K562 (cell line): ENCODE data around the gene GPRIN2. TPM values are rescaled to one million over a fixed set of nuclear protein-coding genes. Genes with fewer than 3 reads are reported as not detected.

ENCODE experiments used
- DIDO1 ChIP-seq: fragments of 450-650 bp; IDR thresholded peaks from 2 replicates; pipeline ENCODE4 v1.6.1; 2016; ENCODE audit warnings: low read depth, missing biosample characterization, missing genetic modification characterization
- DNMT1 ChIP-seq: fragments of 450-650 bp; IDR thresholded peaks from 2 replicates; pipeline ENCODE4 v1.6.1; 2016; ENCODE audit warnings: antibody characterized with exemption, mild to moderate bottlenecking
- E2F6 ChIP-seq, 2 experiments: IDR thresholded peaks; 2 replicates each; pipeline ENCODE4 v1.6.1; 2011; ENCODE audit warnings: borderline replicate concordance in 1 of 2, control low read depth in 1 of 2, low read depth in 1 of 2, low read length in 1 of 2, mild to moderate bottlenecking in 1 of 2, mixed read lengths in 1 of 2, moderate library complexity in 1 of 2; ENCODE audit not compliant: insufficient read depth in 1 of 2, insufficient read length in 1 of 2, poor library complexity in 1 of 2, severe bottlenecking in 1 of 2; ENCODE audit errors: extremely low read depth in 1 of 2
- E2F8 ChIP-seq: fragments of 450-650 bp; IDR thresholded peaks from 2 replicates; pipeline ENCODE4 v1.7.1; 2018; ENCODE audit warnings: mild to moderate bottlenecking, low read depth; ENCODE audit not compliant: partially characterized antibody
- ELK3 ChIP-seq: fragments of 450-650 bp; formaldehyde crosslinking; IDR thresholded peaks from 2 replicates; pipeline ENCODE4 v1.4.0; 2020; ENCODE audit warnings: mild to moderate bottlenecking
- FOXA1 ChIP-seq: fragments of 450-650 bp; IDR thresholded peaks from 2 replicates; pipeline ENCODE4 v1.6.1; 2016; ENCODE audit warnings: mild to moderate bottlenecking, borderline replicate concordance
- HLTF ChIP-seq: fragments of 450-650 bp; IDR thresholded peaks from 2 replicates; pipeline ENCODE4 v1.6.1; 2016
- IFI16 ChIP-seq: fragments of 250-450 bp; sonication (Bioruptor Pico); IDR thresholded peaks from 2 replicates; pipeline ENCODE4 v2.1.2; 2022; ENCODE audit warnings: mild to moderate bottlenecking, inconsistent platforms
- KLF1 ChIP-seq: fragments of 450-650 bp; IDR thresholded peaks from 2 replicates; pipeline ENCODE4 v1.6.1; 2016; ENCODE audit warnings: missing genetic modification characterization, missing compliant biosample characterization
- NCOA2 ChIP-seq, 2 experiments: fragments of 450-650 bp; IDR thresholded peaks; 2 replicates each; pipeline ENCODE4 v1.6.1; 2018; ENCODE audit warnings: mild to moderate bottlenecking in 2 of 2, moderate library complexity in 1 of 2; ENCODE audit not compliant: partially characterized antibody in 2 of 2
- NCOA6 ChIP-seq: fragments of 450-650 bp; IDR thresholded peaks from 2 replicates; pipeline ENCODE4 v1.6.1; 2017; ENCODE audit warnings: mild to moderate bottlenecking
- NELFE ChIP-seq: IDR thresholded peaks from 2 replicates; pipeline ENCODE4 v1.6.1; 2011; ENCODE audit warnings: mild to moderate bottlenecking; ENCODE audit not compliant: insufficient read depth, insufficient read length
- POLR2B ChIP-seq: fragments of 450-650 bp; IDR thresholded peaks from 2 replicates; pipeline ENCODE4 v1.6.1; 2018; ENCODE audit warnings: low read depth; ENCODE audit not compliant: partially characterized antibody
- RFX5 ChIP-seq: IDR thresholded peaks from 2 replicates; pipeline ENCODE4 v1.6.1; 2011; ENCODE audit warnings: low read depth, mild to moderate bottlenecking, improper control_type of control experiment, low read length
- RREB1 ChIP-seq: fragments of 250-450 bp; sonication (Bioruptor Pico); IDR thresholded peaks from 2 replicates; pipeline ENCODE4 v1.4.0; 2020
- SRSF7 ChIP-seq: fragments of 200-400 bp; formaldehyde crosslinking; optimal IDR thresholded peaks from 2 replicates; pipeline ENCODE3; 2017; ENCODE audit warnings: mild to moderate bottlenecking, low read depth, low read length
- TCF3 ChIP-seq: sonication (generic); formaldehyde crosslinking; IDR thresholded peaks from 2 replicates; pipeline ENCODE4 v1.4.0; 2020; ENCODE audit warnings: mild to moderate bottlenecking, missing genetic modification reagents
- polyA plus RNA-seq, 8 experiments: library from polyadenylated mRNA; depleted of rRNA in 4 of 8; stranded (reverse) in 5 of 8; unstranded in 3 of 8; fragments of >200 nt; fragmentation: Nextera tagmentation in 2 of 8; fragmentation: Illumina TruSeq in 1 of 8; extraction: Ambion mirVana in 2 of 8; extraction: Trizol in 1 of 8; gene quantifications; 2 replicates each; pipeline versions ENCODE4 v1.2.1 to v1.2.3, GENCODE V29; 2011 to 2014; ENCODE audit warnings: inconsistent platforms in 1 of 8, missing spikeins in 1 of 8
- total RNA-seq, 7 experiments: library from RNA; depleted of rRNA in 6 of 7; stranded (reverse); fragments of >200 nt in 6 of 7; fragmentation: Illumina TruSeq in 2 of 7; extraction: Trizol in 2 of 7; gene quantifications; 2 replicates each; pipeline versions ENCODE4 v1.2.1 to v1.2.3, GENCODE V29; 2011 to 2021; ENCODE audit warnings: low replicate concordance in 1 of 7

GPRIN2 gene
- total and polyA plus RNA-seq, 9 of the 15 experiments (the other 6 are each of a cell fraction or from before 2014, with no cell fraction given): not detected

GRCh38 chr10:46525824-46526681 is 30.4 kb downstream of the GPRIN2 start (continued):
- TF ChIP-seq RREB1 (CRISPR knock-in tag) (no peak), HLTF (peak; percentile 88; the same call in 1 of the 2 replicates), NCOA2 (IDR thresholded peaks at IDR 0.05; ENCODE audit: partially characterized antibody in 2 of 2) (no peak), ELK3 (no peak), DNMT1 (no peak; the same call in 1 of the 2 replicates), NCOA6 (peak; percentile 65), FOXA1 (no peak), IFI16 (CRISPR knock-in tag) (no peak), RFX5 (no peak), E2F8 (no peak), TCF3 (CRISPR knock-in tag) (no peak), DIDO1 (peak; percentile 29), KLF1 (tag) (no peak), NELFE (no peak), E2F6 (IDR thresholded peaks at IDR 0.05; ENCODE audit: borderline replicate concordance in 1 of 2, extremely low read depth in 1 of 2, insufficient read depth in 1 of 2, insufficient read length in 1 of 2, low read depth in 1 of 2, low read length in 1 of 2, poor library complexity in 1 of 2, severe bottlenecking in 1 of 2) (no peak), SRSF7 (no peak), POLR2B (peak; percentile 53)
